Medulla oblongata (tissue), 1 donor: Measurements from ENCODE around the gene LIMS2.

Experiments
- DNase-seq: peaks from one replicate; pipeline ENCODE4 v3.0.0-alpha.2; 2015; ENCODE audit errors: extremely low spot score

LIMS2 gene

DNA sequence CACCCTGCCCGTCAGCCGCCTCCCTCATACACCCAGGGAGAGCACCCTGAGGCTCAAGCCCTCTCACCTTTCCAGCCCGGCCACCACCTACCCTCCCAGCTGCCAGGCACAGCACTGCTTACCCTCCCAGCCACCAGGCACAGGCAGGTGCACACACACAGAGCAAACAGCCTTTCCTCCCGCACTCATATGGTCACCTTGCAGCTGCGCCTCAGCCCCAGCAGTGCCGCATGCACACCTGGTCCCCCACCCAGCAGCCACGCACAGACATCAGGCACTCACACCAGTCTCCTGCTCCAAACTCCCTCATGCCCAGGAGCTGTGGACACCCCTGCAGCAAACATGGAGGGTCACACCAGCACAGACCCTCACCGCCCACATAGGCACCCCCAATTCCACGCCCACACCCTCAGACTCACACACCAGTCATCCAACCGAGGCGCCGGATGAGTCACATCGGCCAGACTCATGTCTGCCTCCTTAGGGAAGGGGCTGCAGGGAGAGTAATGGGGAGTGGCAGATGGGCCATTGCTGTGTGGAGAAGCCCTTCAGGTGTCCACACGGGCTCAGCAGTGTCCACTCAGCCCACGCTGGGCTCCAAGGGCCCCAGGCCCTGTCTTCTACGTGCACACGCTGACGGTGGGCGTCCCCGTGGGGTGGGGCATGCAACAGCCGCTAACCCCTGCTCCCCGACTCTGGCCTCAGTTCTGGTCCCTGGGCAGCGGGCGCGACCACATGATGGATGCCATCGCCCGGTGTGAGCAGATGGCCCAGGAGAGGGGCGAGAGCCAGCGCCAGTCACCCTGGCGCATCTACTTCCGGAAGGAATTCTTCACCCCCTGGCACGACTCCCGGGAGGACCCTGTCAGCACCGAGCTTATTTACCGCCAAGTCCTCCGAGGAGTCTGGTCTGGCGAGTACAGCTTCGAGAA, 51.7 kb downstream of the LIMS2 start:
- DNase-seq: no peak

DNA sequence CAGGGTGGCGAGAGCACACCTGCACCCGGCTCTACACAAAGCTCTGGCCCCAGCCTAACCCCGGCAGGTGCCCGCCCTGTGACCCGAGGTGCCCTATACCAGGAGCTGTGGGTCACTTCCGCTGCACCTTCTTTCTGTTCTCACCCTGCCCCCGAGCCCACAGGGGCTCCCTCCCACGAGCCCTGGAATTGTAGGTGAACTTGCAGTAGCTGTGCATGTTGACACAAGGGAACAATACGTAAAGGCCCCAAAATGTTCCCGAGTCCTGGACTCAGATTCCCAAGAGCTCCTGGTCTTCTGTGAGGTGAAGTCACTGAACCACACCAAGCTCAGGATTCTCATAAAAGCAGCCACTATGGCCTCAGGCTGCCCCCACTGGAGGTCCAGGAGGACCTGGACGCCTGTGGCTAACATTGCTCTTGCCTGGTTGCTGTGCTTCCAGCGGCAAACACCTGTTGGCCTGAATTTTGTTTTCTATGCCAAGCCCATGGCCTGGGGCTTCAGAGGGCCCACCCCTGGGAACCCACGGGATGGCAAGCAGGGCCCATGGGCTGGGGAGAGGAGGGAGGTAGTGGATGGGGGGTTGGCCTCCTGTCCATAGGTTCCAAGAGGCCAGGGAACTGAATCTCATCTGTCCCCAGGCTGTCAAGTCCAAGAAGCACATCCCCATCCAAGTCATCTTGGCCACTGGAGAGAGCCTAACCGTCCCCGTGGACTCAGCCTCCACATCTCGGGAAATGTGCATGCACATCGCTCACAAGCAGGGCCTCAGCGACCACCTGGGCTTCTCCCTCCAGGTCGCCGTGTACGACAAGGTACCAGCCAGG, 52.6 kb downstream of the LIMS2 start:
- DNase-seq: no peak

DNA sequence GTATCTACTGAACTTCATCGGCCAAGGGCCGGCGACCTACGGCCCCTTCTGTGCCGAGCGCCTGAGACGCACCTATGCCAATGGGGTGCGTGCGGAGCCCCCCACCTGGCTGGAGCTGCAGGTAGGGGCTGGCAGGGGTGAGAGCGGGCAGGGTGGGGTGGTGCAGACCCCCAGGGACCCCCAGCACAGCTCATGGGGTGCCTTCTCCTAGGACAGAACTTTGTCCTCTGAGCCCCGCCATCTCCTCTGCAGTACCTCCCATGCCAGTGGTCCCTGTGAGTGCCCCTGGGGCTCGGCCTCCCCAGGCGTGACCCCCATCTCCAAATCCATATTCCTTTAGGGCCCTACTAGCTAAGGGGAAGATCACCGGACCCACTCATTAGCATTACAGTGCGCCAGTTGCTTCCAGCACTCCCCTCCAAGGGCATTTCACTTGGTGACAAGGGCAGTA, 53.3 kb downstream of the LIMS2 start:
- DNase-seq: no peak

DNA sequence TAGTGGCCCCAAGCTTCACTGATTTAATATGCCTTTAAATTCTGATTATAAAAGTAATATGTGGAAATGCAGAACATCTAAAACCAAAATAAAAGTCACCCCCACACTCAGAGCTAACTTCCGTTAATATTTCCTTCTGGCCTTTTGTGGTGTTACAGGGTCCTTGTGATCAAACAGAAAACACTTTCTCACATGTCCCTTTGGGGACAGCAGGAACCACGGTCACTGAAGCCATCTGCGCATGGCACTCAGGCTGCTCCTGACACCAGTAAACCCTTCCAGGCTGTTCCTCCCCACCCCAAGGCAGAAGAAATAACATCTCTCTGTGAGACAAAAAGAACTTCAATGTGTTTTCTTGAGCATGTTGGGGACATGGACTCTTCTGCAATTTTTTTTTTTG, 54.5 kb downstream of the LIMS2 start:
- no peak for DNase-seq

DNA sequence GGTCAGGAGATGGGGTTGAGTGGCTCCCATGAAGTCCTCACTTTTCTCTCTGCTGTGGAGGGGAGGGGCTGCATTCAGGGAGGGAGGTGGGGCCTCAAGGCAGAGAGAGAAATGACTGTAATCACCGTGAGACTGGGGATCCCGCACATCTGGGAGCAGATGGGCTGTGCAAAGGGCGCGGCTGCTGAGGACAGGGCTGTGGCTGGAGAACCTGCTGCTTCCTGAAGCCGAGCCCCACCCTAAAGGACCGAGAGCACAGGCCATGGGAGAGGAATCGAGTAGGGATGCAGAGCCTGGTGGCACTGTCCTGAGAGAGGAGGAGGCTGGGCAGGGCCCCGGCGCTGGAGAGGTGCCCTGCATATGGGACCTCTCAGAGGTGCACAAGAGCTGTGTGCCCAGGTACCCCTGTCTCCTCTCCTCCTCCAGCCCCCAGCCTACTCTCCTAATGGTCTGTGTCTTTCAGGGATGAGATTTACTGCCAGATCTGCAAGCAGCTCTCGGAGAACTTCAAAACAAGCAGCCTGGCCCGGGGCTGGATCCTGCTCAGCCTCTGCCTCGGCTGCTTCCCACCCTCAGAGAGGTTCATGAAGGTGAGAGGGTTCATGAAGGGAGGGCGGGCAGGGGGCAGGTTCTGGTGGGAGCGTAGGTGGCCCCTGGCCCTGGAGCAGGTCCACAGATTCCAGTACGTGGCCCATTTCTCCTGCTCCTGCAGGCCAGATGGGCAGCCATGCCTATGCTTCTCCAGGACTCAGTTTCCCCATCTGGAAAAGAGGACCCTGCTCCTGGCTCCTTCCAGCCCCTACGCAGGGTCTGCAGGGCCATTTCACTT, 55.2 kb downstream of the LIMS2 start:
- DNase-seq: no peak

DNA sequence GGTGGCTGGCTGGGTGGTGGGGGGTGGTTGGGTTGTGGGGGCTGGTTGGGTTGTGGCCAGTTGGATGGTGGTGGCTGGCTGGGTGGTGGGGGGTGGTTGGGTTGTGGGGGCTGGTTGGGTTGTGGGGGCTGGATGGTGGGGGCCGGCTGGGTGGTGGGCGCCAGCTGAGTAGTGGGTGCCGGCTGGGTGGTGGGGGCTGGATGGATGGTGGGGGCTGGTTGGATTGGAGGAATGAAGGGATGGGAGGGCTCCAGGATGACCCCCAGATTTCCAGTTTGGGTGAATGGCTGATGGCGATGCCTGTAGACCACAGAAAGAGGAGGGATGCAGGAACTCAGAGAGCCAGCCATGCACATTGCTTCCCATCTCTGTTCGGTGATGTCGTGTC, 56.1 kb downstream of the LIMS2 start:
- no peak for DNase-seq

DNA sequence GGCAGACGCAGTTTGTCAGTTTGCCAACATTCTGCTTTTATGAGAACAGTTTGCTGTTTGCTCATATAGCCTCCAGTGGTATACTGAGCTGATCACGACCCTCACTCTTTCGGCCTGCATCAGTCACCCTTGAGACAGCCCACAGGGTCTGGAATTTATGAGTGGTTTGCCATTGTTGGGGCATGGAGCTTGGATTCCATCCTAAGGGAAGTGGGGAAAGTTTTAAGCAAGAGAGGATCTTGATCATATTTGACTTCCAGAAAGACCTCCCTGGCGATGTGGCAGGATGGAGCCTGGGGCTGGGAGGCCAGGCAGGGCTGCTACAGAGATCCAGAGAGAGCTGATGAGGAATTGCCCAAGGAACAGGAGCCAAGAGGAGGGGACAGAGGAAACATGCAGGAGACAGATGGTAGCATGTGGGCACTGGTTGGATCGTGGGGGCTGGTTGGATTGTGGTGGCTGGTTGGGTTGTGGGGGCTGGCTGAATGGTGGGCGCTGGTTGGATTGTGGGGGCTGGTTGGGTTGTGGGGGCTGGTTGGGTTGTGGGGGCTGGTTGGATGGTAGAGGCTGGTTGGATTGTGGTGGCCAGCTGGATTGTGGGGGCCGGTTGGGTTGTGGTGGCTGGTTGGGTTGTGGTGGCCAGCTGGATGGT, 56.7 kb downstream of the LIMS2 start:
- DNase-seq: no peak

DNA sequence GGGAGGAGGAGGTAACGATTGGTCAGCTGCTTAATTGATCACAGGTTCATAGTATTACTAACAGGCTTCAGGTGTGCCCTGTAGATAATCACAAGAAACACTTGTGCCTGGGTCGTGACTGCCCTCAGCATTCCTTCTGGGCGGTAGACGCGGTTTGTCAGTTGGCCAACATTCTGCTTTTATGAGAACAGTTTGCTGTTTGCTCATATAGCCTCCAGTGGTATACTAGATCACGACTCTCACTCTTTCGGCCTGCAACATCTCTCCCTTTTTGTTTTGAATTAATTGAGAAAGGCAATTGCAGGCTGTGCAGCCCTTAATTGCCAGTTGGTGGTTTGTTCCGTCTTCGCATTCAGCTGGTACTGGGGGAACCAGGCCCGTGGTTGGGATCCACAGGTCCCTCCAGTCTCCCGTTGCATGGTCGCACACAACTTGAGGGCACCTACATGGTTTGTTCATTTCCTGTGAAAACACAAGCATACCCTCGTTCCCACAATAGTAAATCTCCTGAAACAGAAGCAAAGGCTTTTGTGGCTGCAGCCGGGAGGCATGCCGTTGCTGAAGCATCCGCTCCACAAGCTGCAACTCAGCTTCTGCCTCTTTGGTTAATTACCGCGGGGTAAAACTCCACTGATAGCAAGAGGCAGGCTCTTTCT, 59.7 kb downstream of the LIMS2 start:
- no peak for DNase-seq

DNA sequence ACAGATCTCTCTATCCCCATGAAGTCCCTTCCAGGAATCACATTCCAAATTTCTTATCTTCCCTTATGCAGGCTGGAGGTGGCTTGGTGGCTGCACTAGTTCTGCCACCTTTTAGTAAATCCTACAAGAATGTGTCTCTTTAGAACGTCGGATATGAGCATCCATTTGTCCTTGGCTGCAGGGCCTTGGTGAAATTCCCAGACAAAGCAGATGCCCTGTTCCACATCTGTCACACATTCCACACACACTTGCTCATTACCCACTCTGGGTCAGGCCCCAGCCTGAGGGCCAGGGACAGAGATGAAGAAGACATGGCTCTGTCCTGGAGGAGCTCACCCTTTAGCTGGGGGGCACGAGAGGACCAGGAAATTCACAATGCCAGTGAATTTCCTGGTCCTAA, 60.6 kb downstream of the LIMS2 start:
- DNase-seq: no peak

DNA sequence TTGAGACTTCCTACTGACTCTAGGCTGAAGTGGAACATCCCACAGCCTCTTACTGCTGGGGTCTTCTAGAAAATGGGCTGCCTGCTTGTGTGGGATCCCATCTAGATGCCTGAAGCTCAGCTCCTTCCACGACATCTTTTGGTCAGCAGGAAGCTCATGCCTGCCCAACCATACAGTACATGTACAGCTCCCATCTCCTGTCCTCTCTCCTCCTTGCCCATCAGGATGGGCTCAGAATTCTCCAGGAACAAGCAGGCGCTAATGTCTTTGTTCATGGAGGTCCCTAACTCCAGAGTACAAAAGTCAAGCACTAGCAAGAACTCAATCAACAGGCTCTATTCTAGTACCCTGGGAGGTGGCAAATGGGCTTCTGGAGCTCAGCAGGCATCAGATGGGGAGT, 61.1 kb downstream of the LIMS2 start:
- no peak for DNase-seq

DNA sequence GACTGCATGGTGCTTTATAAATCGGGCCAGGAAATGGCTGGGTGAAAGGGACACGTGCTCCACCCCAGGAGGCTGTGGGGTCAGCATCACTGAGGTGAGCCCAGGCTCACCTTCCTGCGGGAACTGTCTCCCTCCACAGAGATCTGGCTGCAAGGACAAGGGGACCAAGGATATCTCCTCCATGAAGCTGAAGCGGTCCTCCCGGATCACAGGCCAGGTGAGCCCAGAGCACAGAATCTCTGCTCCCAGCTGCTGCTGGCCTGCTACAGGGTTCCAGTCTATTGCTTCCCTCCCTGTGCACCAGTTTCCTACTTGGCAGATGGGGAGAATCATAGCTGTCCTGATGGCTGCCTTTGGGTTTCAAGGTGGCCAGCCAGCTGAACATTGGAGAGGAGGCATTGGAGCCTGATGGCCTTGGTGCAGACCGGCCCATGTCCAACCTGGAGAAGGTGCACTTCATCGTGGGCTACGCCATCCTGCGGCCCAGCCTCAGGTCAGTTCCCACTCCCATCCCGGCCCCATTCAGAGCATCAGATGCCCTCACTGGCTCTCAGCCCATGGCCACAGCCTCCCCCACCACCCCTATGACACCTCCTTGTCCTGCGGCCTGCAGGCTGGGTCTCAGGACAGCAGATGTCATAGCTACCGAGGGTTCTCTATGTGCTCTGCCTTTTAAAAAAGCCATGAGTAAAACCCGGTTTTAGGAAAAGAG, 63.1 kb downstream of the LIMS2 start:
- DNase-seq: no peak

DNA sequence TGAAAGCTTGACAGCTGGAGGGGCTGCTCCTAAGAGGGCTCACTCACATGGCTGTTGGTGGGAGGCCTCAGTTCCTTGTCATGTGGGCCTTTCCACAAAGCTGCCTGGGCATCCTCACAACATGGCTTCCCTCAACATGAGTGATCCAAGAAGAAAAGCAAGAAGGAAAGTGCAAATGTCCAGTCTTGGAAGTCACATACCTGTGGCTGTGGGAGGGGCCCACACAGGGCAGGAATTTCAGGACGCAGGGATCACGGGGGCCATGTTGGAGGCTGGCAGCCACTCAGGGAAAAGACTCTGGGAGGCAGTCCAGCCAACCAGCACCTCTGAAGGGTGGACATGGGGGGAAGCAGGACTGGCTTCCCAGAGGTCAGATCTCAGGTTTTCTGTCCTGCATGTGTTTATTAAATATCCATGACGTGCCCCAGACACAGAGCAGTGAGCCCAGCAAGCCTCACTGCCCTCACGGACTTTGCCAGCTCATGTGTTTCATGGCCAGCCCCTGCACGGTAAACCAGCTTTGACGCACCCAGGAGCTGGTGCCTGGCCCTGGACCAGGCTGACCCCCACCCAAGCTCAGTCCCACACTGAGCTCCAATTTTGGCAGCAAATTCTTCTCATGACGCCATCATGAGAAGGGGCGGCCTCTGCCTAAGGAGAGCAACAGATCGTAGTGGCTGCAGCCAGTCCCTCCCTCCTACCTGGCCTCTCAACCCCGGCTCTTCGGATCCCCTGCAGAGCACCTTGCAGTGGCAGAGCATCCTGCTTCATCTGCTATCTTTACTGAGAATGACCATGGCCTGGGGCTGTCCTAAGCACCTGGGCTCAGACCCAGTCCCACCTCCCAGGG, 64.0 kb downstream of the LIMS2 start:
- no peak for DNase-seq

DNA sequence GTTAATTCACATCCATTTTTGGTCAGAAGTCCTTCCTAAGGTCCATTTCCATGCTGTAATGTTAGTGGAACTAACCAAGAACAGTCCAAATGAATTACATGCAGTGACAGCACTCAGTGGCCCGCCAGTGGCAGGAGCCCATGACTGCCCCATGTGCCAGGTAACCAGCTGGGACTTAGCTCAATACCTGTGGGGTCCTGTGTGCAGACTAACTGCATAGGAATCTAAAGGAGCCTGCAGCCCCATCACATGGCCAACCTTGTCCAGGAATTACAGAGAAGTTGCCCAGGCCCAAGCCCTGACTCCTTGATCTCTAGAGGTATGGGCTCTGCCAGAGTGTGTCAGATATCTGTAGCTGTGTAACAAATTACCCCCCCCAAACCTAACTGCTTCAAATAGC, 64.8 kb downstream of the LIMS2 start:
- DNase-seq: no peak

DNA sequence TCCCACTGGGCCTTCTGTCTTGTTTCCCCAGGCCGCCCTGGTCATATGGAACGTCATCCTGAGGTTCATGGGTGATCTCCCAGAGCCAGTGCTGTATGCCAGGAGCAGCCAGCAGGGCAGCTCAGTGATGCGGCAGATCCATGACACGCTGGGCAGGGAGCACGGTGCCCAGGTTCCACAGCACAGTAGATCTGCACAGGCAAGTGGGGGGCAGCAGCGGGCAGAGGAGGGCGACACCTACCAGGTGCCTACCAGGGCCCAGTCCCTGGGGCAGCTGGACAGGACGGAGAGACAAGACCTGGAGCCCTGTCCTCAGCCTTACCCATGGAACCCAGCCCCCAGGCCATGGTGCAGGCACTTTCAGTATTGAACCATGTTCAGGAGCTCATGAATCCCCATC, 65.5 kb downstream of the LIMS2 start:
- DNase-seq: no peak

DNA sequence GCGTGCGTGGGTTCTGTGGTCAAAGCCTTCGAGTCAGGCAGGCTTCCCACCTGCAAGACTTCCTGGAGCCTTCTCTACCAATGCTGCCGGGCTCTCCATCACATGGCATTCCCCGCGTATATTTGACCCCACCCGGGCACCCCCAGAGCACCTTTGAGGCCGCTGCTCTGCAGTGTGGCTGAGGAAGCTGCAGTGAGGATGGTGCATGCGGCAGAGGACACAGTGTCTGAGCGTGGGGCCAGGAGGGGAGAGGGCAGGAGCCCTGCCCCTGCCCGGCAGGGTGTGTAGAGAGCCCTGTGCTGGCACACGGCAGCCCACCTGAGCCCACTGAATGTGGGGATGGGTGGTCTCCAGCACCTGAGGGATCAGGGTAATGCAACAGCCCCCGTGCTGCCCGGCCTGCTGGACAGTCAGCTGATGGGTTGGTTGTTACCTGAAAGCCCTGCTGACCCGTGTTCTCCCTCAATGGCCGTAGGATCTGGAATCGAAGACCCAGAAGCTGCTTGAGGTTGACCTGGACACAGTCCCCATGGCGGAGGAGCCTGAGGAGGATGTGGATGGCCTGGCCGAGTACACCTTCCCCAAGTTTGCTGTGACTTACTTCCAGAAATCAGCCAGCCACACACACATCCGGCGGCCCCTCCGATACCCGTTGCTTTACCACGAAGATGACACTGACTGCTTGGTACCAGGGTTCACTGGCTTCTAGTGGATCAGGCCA, 66.1 kb downstream of the LIMS2 start:
- no peak for DNase-seq

DNA sequence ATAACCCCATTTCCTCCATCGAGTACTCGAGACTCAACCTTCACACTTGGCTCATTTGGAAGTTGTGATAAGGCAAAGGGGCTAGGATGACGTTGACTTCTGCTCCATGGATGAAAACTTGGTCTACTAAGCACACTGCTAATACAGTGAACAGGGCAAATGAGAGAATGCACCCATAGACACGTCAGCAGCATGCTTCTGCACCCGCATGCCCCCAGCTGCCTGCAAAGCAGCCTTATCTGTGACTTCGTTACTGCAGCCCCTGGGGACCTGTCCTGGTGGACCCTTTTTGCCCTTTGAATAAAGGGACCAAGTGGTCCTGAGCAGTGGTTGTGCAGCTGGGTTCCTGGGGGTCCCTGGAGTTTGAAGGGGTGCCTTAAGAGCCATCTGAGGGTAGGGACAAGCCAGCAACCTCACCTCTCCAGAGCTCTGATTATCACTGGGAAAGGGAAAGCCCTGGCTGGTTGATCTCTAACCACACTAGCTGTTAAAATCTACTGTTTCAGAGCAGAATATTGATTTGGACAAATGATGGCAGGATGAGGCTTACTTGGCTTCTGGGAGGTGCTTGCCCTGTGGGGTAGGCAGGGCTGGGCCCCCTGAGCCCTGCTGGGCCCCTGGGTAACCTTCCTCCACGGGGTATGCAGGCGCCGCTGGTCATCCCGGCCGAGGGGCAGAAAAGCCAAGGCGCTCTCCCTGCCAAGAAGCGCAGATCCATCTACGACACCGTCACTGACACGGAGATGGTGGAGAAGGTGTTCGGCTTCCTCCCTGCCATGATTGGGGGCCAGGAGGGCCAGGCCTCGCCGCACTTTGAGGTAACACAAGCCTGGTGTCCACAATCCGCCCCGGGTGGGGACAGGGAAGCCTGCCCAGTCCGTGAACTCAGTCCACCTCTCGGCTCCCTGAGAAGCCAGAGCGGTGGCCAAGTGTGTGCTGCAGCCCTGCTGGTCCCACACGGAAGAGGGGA, 67.0 kb downstream of the LIMS2 start:
- DNase-seq: no peak

DNA sequence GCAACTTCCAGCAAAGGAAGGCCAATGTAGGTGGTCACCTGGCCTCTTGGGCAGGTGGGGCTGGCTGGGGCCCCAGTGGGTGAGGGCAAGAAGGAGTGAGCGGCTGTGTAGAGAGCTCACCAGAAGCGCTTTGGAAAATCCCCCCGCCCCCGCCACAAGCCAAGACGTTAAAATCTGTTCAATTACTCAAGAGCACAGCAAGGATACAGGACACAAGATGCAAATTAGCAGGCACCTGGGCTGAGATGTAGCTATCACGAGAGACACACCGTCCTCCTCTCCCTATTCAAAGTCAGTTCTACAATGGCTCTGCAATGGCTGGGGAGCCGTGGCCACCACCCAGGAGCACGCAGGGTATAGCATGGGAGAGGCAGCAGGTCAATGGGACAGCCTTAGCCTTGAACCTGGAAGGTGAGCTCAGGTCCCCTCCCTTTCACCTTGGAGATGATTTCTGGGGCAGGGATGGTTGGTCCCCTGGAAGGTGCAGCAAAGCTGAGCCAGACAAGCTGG, 67.9 kb downstream of the LIMS2 start:
- no peak for DNase-seq
